Bone marrow (tissue), 2 donors: Measurements from ENCODE around the gene MYOCD.
"Not testable (repeated sequence)": the region's sequence is repeated elsewhere in the genome, so short reads cannot be mapped to it uniquely, and the experiment has no call there.

Experiments
- DNase-seq, 2 donors: peaks; one replicate each; lab custom pipeline; 2025; lab: John Stamatoyannopoulos, UW

MYOCD gene, protein sequence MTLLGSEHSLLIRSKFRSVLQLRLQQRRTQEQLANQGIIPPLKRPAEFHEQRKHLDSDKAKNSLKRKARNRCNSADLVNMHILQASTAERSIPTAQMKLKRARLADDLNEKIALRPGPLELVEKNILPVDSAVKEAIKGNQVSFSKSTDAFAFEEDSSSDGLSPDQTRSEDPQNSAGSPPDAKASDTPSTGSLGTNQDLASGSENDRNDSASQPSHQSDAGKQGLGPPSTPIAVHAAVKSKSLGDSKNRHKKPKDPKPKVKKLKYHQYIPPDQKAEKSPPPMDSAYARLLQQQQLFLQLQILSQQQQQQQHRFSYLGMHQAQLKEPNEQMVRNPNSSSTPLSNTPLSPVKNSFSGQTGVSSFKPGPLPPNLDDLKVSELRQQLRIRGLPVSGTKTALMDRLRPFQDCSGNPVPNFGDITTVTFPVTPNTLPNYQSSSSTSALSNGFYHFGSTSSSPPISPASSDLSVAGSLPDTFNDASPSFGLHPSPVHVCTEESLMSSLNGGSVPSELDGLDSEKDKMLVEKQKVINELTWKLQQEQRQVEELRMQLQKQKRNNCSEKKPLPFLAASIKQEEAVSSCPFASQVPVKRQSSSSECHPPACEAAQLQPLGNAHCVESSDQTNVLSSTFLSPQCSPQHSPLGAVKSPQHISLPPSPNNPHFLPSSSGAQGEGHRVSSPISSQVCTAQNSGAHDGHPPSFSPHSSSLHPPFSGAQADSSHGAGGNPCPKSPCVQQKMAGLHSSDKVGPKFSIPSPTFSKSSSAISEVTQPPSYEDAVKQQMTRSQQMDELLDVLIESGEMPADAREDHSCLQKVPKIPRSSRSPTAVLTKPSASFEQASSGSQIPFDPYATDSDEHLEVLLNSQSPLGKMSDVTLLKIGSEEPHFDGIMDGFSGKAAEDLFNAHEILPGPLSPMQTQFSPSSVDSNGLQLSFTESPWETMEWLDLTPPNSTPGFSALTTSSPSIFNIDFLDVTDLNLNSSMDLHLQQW

GRCh38 chr17:12665263-12666210 is at the start of gene MYOCD:
MYOCD (plus strand) TSS chr17:12665890; CDS start chr17:12666189, 299 bp downstream.
- DNase-seq = no peak

GRCh38 chr17:12616161-12616560 is 49.5 kb upstream of the MYOCD start:
- no peak for DNase-seq

GRCh38 chr17:12618557-12618956 is 47.1 kb upstream of the MYOCD start:
- no peak for DNase-seq

DNA sequence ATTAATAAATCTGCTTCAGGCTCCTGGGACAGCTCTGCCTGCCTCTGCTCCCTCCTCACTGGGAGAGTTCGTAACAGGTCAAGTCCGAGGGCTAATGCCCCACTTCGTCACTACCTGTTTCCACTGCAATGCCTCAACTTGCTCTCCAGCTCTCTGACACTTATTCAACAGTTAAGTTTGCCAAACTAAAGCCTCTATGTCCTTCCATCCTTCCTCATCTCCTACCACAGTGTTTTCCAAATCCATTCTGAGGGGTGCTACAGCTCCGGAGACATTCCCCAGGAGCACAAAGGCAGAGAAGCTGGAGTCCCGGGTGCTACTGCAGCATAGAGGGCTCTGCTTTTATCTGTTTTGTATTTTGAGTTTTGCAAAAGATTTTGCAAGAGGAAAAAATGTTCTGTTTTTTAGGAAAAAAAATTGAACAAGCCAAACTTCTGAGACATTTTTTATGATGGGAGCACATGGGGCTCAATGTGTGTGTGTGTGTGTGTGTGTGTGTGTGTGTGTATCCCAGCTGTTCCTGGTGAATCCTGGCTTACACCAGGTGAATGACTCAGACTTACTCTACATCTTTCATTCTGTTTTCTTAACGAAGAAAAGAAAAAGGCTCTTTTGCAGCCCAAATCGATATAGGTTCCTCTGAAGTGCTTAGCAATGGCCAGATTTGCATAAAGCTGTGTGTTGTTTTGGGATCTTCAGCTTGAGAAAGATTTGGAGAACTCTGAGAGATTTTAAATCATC is 46.1 kb upstream of the MYOCD start:
- no peak for DNase-seq

DNA sequence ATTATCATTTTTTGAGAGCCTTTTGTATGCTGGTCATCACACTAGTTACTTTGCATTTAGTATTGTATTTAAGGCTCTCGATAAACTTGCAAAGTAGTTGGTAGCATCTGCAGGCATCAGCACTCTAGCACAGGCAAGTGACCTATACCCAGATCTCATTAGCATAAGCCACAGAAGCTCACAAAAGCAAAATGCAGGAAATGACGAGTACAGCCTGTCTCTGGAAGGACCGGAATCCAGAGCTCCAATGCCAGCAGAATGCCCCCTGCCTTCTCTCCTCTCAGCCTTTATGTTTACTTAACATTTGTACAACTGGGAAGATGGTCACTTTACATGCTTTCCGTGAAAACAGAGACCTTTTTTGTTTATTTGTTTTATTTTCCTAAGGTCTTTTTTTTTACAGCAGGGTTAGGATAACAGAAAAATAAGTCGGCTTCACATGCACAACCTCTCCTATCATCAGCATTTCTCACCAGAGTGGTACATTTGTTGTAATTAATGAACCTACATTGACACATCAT is 45.4 kb upstream of the MYOCD start:
- no peak for DNase-seq

- no peak for DNase-seq
Measured at GRCh38 chr17:12622726-12623125, 43.0 kb upstream of the MYOCD start.

DNA sequence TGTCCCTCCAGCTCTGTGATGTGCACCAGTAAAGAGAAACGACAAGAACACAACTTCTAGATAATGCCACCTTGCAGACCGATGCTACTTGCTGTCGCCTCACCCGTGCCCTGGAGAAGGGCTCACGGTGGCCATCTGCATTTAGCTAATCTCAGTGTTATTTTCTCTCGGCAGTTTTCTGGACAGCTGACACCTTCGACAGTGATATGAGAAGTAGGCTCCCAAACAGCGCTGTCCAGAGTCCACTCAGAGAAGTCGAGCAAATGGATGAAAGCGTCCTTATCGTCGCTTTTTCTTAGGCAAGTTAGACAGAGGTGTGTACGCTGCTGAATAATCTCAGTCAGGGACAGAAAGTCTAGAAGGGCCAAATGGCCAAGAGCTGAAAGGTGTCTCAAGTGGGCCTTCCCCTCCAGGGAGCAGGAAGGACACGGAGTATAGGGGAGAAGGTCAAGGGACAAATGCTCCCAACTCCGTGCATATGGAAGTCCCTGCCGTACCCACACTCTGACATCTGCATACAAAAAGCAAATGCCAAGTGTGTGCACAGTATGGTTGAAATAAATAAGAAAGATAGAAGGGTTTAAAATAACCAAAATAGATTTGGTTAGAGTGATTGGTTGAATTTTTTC is 42.4 kb upstream of the MYOCD start:
- no peak for DNase-seq

DNA sequence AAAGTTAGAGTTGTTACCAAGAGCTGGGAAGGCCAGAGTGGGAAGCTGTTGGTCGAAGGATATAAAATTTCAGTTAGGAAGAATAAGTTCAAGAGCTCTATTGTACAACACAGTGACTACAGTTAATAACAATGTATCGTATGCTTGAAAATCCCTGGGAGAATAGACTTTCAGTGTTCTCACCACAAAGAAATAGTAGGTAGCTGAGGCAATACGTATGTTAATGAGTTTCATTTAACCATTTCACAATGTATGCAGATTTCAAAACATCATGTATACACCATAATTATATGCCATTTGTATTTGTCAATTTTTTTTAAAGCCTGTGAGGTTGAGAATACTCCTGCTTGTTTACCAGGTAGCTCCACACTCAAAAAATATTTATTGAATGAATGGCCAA is 41.5 kb upstream of the MYOCD start:
- no peak for DNase-seq

DNA sequence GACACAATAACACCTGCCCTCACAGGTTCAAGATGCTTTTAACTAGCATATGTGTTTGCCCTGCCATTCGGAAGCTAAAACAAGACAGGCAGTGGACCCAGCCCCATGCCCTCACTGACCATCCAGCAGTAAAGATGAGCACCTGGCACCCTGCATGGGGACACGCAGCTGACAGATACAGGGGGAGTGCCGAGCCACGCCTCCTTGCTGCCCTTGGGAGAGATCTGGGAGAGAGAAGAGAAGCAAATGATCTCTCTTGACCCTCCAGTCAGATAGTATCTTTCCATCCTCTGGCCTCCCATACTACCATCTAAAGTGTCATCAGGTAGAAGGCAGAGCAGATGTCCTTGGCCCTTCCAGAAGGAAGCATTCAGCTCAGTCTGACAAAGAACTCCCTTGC is 40.6 kb upstream of the MYOCD start:
- DNase-seq = no peak

GRCh38 chr17:12627177-12627629 is 38.5 kb upstream of the MYOCD start:
- DNase-seq = no peak

DNA sequence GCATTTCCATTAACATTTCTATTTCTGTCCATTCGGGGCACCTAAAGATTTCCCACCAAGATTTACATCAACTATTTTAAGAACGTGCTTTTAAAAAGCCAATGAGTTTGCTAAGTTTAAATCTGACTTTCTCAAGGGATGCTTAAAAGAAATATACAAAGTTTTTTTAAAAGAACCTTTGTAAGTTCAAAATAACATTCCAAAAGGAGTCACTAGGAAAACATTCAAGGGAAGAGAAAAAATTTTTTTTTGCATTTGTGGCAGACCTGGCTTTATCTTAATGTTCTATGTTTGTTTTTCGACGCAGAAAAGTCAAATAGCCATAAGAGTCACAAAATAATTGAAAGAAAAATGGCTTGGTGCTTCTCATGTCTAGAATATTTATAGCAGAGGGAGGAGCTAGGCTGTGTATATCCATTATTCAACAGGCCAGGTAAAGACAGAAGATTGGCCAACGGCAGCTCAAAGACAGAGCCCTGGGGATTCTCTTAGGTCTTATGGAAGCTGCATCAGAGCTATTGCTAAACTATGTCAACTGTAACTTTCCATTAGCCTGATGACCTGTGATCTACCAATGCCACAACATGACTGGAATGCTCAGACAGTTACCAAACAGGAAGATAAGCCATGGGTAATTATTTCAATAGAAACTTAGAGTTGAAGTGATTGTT is 37.8 kb upstream of the MYOCD start:
- DNase-seq = no peak

GRCh38 chr17:12631076-12631475 is 34.6 kb upstream of the MYOCD start:
- DNase-seq = no peak

- DNase-seq = no peak
Measured at GRCh38 chr17:12632785-12633184, 32.9 kb upstream of the MYOCD start.

DNA sequence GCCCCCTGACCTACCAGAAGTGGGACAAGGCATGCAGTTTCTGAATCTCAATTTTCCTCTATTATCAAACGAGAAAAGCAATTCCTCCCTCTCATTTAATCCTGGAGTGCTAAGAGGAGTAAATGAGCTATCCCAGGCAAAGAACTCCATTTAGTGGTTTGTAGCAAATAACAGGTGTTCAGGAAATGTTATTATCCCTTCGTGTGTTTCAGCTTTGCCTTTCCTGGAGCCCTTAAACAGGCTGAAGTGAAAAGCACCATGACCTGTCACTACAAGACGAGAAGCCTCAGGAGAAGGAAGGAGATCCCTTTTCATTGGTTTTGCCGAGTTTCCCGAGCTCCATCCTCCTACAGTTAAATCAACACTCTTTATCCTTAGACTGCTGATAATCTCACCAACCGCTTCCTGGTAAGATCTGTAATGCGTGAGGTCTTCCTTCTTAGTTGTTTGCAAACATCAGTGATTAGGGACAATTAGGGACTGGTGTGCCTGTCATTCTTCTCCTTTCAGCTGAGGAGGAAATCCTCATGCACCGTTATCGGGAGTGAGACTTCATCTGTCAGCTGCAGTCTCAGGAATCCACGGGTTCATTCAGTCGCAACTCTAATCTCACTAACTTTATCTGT is 30.8 kb upstream of the MYOCD start:
- no peak for DNase-seq

GRCh38 chr17:12635996-12636395 is 29.7 kb upstream of the MYOCD start:
- not testable (repeated sequence) for DNase-seq

GRCh38 chr17:12637015-12637414 is 28.7 kb upstream of the MYOCD start:
- no peak for DNase-seq

DNA sequence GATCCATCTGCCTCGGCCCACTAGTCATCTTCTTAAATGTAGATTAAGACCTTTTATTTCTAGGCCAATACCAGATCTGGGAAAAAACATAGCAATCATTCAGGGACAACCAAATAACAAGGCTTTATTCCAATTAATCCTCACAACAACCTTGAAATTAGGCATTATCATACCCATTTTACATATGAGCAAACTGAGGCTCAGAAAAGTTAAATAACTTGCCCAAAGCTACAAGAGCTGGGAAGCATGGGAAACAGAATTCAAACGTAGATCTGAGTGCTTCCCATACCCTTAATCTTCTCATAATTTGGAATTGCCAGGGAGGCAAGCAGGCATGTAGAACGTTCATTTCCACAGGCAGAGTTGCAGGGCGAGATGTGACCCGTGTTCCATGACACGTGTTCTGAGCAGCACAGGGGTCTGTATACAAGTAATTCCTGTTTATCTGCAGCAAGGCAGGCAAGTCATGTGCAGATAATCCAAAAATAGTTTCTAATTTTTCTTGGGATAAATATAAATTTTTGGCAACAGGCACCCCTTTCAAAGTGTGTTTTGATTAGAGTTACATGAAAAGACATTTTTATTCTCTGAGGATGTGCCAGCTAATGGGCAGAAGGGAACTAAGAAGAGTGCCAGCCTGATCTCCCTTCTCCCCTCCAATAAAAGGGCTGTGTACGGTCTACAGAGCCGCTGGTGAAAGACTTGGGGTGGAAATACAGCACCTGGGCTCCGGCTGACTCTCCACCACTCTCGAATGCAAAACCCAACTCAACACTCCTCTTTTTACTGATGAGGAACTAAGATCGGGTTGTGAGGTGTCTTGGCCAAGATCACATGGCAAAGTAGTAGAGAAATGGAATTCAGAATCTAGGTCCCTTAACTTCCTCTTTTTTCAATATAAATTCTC is 27.7 kb upstream of the MYOCD start:
- DNase-seq = no peak

GRCh38 chr17:12640364-12640763 is 25.3 kb upstream of the MYOCD start:
- DNase-seq = no peak
